Fibroblast of lung (primary cell): ENCODE measurements around the gene APH1B. TPM values are rescaled to one million over a fixed set of nuclear protein-coding genes. Genes with fewer than 3 reads are reported as not detected.

ENCODE experiments used
- DNase-seq, 2 donors: peaks; one replicate each; pipeline versions ENCODE4 v3.0.0 to v3.0.0-alpha.2; 2010; ENCODE audit warnings: low read depth in 2 of 2
- H2AFZ ChIP-seq: 2 replicates; pipeline ENCODE4 v1.5.1; 2012; ENCODE audit warnings: low read length, control low read depth, inconsistent platforms
- H3K27ac ChIP-seq: 2 replicates; pipeline ENCODE4 v1.5.1; 2011; ENCODE audit warnings: low read length, control low read depth; ENCODE audit not compliant: insufficient read depth
- H3K27me3 ChIP-seq: 2 replicates; pipeline ENCODE4 v1.5.1; 2011; ENCODE audit warnings: mild to moderate bottlenecking, low read length; ENCODE audit not compliant: control insufficient read depth, insufficient read depth
- H3K36me3 ChIP-seq: 2 replicates; pipeline ENCODE4 v1.5.1; 2011; ENCODE audit warnings: low read length; ENCODE audit not compliant: control insufficient read depth, insufficient read depth
- H3K4me1 ChIP-seq: 2 replicates; pipeline ENCODE4 v1.5.1; 2011; ENCODE audit warnings: low read length; ENCODE audit not compliant: control insufficient read depth, insufficient read depth; ENCODE audit errors: extremely low read depth
- H3K4me2 ChIP-seq: 2 replicates; pipeline ENCODE4 v1.5.1; 2011; ENCODE audit warnings: low read length, control low read depth; ENCODE audit not compliant: insufficient read depth; ENCODE audit errors: extremely low read depth
- H3K4me3 ChIP-seq, 4 experiments: fragments of 200-600 bp in 1 of 4; sonication (generic) in 1 of 4; replicated peaks in 1 of 4; 2 replicates each; pipeline ENCODE4 v1.5.1; 2011 to 2016; ENCODE audit warnings: low read length in 4 of 4, low read depth in 3 of 4, mild to moderate bottlenecking in 3 of 4, control low read depth in 2 of 4, inconsistent platforms in 1 of 4, mixed read lengths in 1 of 4; ENCODE audit not compliant: insufficient read depth in 1 of 4; ENCODE audit errors: control extremely low read depth in 1 of 4
- H3K79me2 ChIP-seq: 2 replicates; pipeline ENCODE4 v1.5.1; 2012; ENCODE audit warnings: mild to moderate bottlenecking, low read length, inconsistent platforms; ENCODE audit not compliant: control insufficient read depth, insufficient read depth
- H3K9ac ChIP-seq: 2 replicates; pipeline ENCODE4 v1.5.1; 2011; ENCODE audit warnings: mild to moderate bottlenecking, low read length, control low read depth; ENCODE audit not compliant: insufficient read depth
- H3K9me3 ChIP-seq: 2 replicates; pipeline ENCODE4 v1.5.1; 2012; ENCODE audit warnings: low read depth, low read length; ENCODE audit not compliant: control insufficient read depth, insufficient read depth
- H4K20me1 ChIP-seq: 2 replicates; pipeline ENCODE4 v1.5.1; 2011; ENCODE audit warnings: low read length; ENCODE audit not compliant: control insufficient read depth, insufficient read depth; ENCODE audit errors: extremely low read depth
- EZH2 ChIP-seq: IDR thresholded peaks from 2 replicates; pipeline ENCODE4 v1.5.1; 2012; ENCODE audit warnings: low read length, control low read depth, mild to moderate bottlenecking; ENCODE audit errors: missing control alignments
- polyA plus RNA-seq, 2 donors: library from polyadenylated mRNA; depleted of rRNA in 1 of 2; stranded (reverse) in 1 of 2; unstranded in 1 of 2; fragments of >200 nt; gene quantifications; 2 replicates each; pipeline ENCODE4 v1.2.1, GENCODE V29; 2011 to 2012; ENCODE audit warnings: missing spikeins in 1 of 2
- total RNA-seq: library from RNA; depleted of rRNA; stranded (reverse); fragments of >200 nt; gene quantifications from 2 replicates; pipeline ENCODE4 v1.2.1, GENCODE V29; 2014
- TF ChIP-seq, protein P1 (sequence below), 2 donors: IDR thresholded peaks in 1 of 2; conservative IDR thresholded peaks in 1 of 2; 1 replicate in 1 of 2; 2 replicates in 1 of 2; pipeline ENCODE4 v1.5.1; 2011 to 2012; ENCODE audit warnings: low read length in 2 of 2, control low read depth in 1 of 2, inconsistent platforms in 1 of 2, low read depth in 1 of 2, mild to moderate bottlenecking in 1 of 2

Gene APH1B
- total and polyA plus RNA-seq, 2 donors (not counting 1 experiment from before 2014, with no cell fraction given): 23.5 to 32.2 TPM

DNA sequence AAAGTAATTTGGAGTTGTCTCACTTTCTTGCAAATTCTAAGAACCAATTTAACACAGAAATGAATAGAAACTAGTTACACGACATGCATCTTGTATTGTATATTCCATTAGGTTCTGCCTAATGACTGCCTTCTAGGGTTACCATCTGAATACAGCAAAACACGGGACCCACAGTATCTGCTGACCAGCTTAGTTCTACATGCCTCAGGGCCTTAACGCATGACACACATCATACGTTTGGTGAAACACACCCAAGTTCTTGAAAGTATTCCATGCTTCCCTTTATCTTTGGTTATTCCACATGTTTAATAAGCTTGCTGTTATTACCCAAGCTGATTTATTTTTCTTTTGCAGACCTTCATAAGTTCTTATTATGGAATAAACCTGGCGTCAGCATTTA is 27.9 kb downstream of the APH1B start:
- H3K4me3 ChIP-seq: no peak overlapping the region
- H3K27me3 ChIP-seq: no peaks in the 10 kb centered on the region
- H3K4me2 ChIP-seq: no peak overlapping the region
- no peak overlapping the region for H3K27ac ChIP-seq
- no peak overlapping the region for H3K9ac ChIP-seq
- no peaks in the 10 kb centered on the region for H3K9me3 ChIP-seq
- TF ChIP-seq, protein P1, sequence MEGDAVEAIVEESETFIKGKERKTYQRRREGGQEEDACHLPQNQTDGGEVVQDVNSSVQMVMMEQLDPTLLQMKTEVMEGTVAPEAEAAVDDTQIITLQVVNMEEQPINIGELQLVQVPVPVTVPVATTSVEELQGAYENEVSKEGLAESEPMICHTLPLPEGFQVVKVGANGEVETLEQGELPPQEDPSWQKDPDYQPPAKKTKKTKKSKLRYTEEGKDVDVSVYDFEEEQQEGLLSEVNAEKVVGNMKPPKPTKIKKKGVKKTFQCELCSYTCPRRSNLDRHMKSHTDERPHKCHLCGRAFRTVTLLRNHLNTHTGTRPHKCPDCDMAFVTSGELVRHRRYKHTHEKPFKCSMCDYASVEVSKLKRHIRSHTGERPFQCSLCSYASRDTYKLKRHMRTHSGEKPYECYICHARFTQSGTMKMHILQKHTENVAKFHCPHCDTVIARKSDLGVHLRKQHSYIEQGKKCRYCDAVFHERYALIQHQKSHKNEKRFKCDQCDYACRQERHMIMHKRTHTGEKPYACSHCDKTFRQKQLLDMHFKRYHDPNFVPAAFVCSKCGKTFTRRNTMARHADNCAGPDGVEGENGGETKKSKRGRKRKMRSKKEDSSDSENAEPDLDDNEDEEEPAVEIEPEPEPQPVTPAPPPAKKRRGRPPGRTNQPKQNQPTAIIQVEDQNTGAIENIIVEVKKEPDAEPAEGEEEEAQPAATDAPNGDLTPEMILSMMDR (conservative IDR thresholded peaks at IDR 0.05 in 1 of 2, IDR thresholded peaks at IDR 0.05 in 1 of 2; ENCODE audit: low read depth in 1 of 2, low read length in 2 of 2): no peak
- peaks cover 5% of the 10 kb centered on the region for H3K36me3 ChIP-seq
- H3K4me1 ChIP-seq: no peaks in the 10 kb centered on the region
- no peaks in the 10 kb centered on the region for H3K79me2 ChIP-seq
- no peak for DNase-seq
- H4K20me1 ChIP-seq: no peaks in the 10 kb centered on the region
- no peak overlapping the region for H2AFZ ChIP-seq

DNA sequence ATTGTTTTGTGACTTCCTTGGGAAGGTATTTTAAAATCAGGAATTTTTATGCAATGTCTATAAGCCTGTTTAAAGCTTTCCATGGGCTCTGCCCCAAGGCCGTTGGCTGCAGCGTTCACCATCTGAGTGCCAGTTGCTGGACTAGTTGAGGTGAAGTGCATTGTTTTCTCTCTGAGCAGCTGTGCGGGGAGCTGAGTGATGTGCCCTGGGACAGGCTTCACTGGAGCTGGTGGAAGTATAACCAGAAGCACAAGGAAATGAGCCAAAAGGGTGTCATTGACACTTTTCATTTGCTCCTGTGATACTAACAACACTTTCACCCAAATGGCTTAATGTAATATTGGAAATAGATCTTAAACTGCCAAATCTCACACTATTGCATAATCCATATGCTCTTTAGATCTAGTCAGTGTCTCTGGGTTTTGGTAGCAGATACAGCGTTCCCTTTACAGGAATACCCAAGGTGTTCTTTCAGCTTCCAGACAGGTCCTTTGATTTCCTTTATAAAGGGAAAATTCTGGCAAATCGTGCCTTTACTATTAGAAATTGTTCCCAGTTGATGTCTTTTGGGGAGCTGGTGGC is 29.2 kb downstream of the APH1B start:
- Histone ChIP-seq H3K4me1 (no peaks in the 10 kb centered on the region), H4K20me1 (no peaks in the 10 kb centered on the region), H3K27me3 (no peaks in the 10 kb centered on the region), H3K9ac (no peak overlapping the region), H3K9me3 (no peaks in the 10 kb centered on the region), H2AFZ (no peak overlapping the region), H3K4me2 (no peak overlapping the region), H3K79me2 (no peaks in the 10 kb centered on the region), H3K27ac (no peak overlapping the region), H3K36me3 (peaks cover 5% of the 10 kb centered on the region), H3K4me3 (no peak overlapping the region)
- DNase-seq: no peak
- TF ChIP-seq EZH2: no peak
- TF ChIP-seq, protein P1 (conservative IDR thresholded peaks at IDR 0.05 in 1 of 2, IDR thresholded peaks at IDR 0.05 in 1 of 2; ENCODE audit: low read depth in 1 of 2, low read length in 2 of 2): no peak

DNA sequence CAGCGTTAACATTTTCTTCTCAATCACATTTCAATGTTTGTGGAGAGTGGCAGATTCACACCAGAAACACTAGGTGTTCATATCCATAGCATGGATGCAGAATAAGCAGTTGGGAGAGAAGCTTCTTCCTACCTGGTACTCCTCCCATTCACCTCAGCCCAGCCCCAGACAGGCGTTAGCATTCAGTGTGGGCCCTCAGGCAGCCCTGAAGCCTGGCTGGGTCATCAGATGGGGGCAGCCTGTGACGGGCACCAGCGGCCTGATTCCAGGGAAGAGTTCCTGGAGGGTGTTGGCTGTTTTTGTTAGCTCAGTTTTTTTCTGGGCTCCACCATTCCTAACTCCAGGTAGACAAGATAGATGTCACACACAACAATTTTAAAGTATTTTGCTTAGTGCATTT is 31.1 kb downstream of the APH1B start:
- Histone ChIP-seq H3K27me3 (no peaks in the 10 kb centered on the region), H3K79me2 (no peaks in the 10 kb centered on the region), H3K27ac (no peak overlapping the region), H3K9ac (no peak overlapping the region), H4K20me1 (no peaks in the 10 kb centered on the region), H3K9me3 (no peaks in the 10 kb centered on the region), H3K4me2 (no peak overlapping the region), H2AFZ (no peak overlapping the region), H3K4me1 (no peaks in the 10 kb centered on the region), H3K4me3 (no peak overlapping the region), H3K36me3 (peaks cover 3% of the 10 kb centered on the region)
- TF ChIP-seq, protein P1 (conservative IDR thresholded peaks at IDR 0.05 in 1 of 2, IDR thresholded peaks at IDR 0.05 in 1 of 2; ENCODE audit: low read depth in 1 of 2, low read length in 2 of 2): no peak
- TF ChIP-seq EZH2: no peak
- no peak for DNase-seq
